Activated B cell treated with CpG ODN at 0.5 μM for 24 hours (primary cell): ENCODE results near the gene SOD3. TPM values are rescaled to one million over a fixed set of nuclear protein-coding genes. Genes with fewer than 3 reads are reported as not detected.

Source experiments
- ATAC-seq: fragments of 200-7000 bp; cut with Tn5 transposase; one replicate; pipeline ENCODE4 v1.10.0; 2021; ENCODE audit warnings: low read depth, mild to moderate bottlenecking, moderate library complexity
- CTCF ChIA-PET: fragments of 350-600 bp; sonication (Branson Sonifier 250); formaldehyde crosslinking; loops from one replicate; lab custom pipeline; 2021; ENCODE audit warnings: antibody characterized with exemption; lab: Charles Lee
- POLR2A ChIA-PET: fragments of 350-600 bp; sonication (Branson Sonifier 250); formaldehyde crosslinking; loops from one replicate; lab custom pipeline; 2021; ENCODE audit warnings: antibody characterized with exemption; lab: Charles Lee
- DNase-seq: peaks from one replicate; pipeline ENCODE4 v3.0.0; 2022
- H3K27ac Mint-ChIP-seq: one replicate; pipeline ENCODE4 v1.8.0; 2020; ENCODE audit warnings: mixed read lengths
- H3K27me3 Mint-ChIP-seq: one replicate; pipeline ENCODE4 v1.8.0; 2021; ENCODE audit warnings: mixed read lengths
- H3K36me3 Mint-ChIP-seq: one replicate; pipeline ENCODE4 v1.8.0; 2021; ENCODE audit warnings: low read depth, mixed read lengths
- H3K4me1 Mint-ChIP-seq: one replicate; pipeline ENCODE4 v1.8.0; 2021; ENCODE audit warnings: mixed read lengths
- H3K4me3 Mint-ChIP-seq: one replicate; pipeline ENCODE4 v1.8.0; 2020; ENCODE audit warnings: mild to moderate bottlenecking, mixed read lengths
- H3K9me3 Mint-ChIP-seq: one replicate; pipeline ENCODE4 v1.8.0; 2020; ENCODE audit warnings: mixed read lengths
- CTCF ChIP-seq: fragments of 200-600 bp; IDR thresholded peaks from one replicate; pipeline ENCODE4 v1.8.0; 2022; ENCODE audit warnings: antibody characterized with exemption, mild to moderate bottlenecking
- intact Hi-C: fragments of 100-400 bp; cut with micrococcal nuclease; formaldehyde crosslinking; loops from one replicate; pipeline ENCODE4 v1.15.1; 2024
- total RNA-seq: library from RNA; stranded (reverse); gene quantifications from 2 replicates; pipeline ENCODE4 v1.2.3, GENCODE V29; 2022

Gene SOD3
- total RNA-seq, 1 donor from 2014 or later = not detected

DNA sequence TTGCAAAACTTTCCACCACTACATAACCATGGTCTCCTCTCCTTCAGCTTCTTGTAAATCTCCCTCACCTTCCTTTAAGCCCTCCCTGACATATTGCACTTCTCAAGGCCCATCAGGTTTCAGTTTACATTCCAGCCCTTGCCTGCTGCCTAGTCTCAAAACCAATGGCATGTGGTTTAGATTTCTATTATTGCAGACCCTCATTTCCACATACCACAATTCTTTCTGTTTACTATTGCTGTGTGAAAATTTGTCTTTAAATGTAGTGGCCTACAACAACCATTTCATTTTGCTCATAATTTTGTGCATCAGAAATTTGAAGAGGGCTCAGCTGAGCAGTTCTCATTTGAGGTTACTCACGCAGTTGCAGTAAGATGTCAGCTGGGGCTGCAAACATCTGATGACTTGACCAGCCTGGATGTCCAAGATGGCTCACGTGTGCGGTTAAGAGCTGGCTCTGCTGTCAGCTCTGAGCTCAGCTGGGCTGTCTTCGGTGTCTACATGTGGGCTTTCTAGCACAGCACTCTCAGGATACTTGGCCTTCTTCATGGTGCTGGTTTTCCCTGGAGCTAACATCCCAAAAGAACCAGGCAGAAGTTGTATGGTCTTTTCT lies 29.9 kb upstream of the SOD3 start:
- intact Hi-C loops = no loop called here
- TF ChIP-seq CTCF = no peak
- no peak overlapping the region for H3K27ac Mint-ChIP-seq
- no peak for DNase-seq
- H3K9me3 Mint-ChIP-seq = peaks cover 3% of the 10 kb centered on the region
- no peaks in the 10 kb centered on the region for H3K36me3 Mint-ChIP-seq
- ATAC-seq = no peak
- no peak overlapping the region for H3K4me3 Mint-ChIP-seq
- ChIA-PET POLR2A (no interaction called here), CTCF (no interaction called here)
- no peaks in the 10 kb centered on the region for H3K4me1 Mint-ChIP-seq
- H3K27me3 Mint-ChIP-seq = peaks cover 3% of the 10 kb centered on the region

DNA sequence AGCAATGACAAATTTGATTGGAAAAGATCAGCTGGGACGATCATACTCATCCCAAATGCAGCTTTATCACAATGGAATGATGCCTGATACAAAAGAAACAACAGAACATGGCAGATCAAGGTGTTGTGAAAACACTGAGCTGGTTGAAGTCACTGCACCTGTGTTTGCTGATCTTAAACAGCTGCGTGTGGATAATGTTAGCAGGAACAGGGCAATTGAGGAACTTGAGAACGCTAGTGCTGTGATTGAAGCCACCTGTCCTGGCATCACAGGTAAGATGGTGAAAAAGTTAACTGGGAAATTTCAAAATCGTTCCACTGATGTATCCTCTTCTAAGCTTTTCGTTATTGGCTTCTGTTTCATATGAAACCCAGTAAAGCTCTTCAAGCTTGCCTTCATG lies 27.4 kb upstream of the SOD3 start:
- ChIA-PET CTCF (no interaction called here), POLR2A (no interaction called here)
- peaks cover 3% of the 10 kb centered on the region for H3K27me3 Mint-ChIP-seq
- no peak overlapping the region for H3K27ac Mint-ChIP-seq
- H3K4me3 Mint-ChIP-seq = no peak overlapping the region
- H3K9me3 Mint-ChIP-seq = peaks cover 3% of the 10 kb centered on the region
- ATAC-seq = no peak
- no peaks in the 10 kb centered on the region for H3K36me3 Mint-ChIP-seq
- intact Hi-C loops = no loop called here
- DNase-seq = no peak
- H3K4me1 Mint-ChIP-seq = no peaks in the 10 kb centered on the region
- no peak for TF ChIP-seq CTCF

DNA sequence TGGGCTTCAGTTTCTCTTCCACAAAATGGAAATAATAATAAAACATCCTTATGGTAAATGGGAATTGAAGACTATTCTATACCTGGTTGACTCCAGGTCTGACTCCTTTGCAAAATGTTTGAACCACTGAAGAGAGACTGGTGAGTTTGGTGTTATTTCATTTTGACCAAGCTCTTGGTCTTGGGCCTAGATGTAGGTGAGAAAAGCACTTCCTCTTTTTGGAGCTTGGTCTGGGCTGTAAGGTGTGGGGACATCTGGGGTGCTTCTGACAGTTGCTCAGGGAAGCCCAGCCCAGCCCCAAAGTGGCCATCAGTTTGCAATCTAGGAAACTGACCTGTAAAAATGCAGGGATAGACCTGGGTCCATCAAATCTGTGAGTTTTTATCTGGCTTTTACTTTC lies 26.8 kb upstream of the SOD3 start:
- no peaks in the 10 kb centered on the region for H3K4me1 Mint-ChIP-seq
- no peak for ATAC-seq
- peaks cover 3% of the 10 kb centered on the region for H3K27me3 Mint-ChIP-seq
- POLR2A ChIA-PET = no interaction called here
- no peak overlapping the region for H3K4me3 Mint-ChIP-seq
- peaks cover 3% of the 10 kb centered on the region for H3K9me3 Mint-ChIP-seq
- CTCF ChIA-PET = no interaction called here
- H3K36me3 Mint-ChIP-seq = no peaks in the 10 kb centered on the region
- no peak for DNase-seq
- TF ChIP-seq CTCF = no peak
- intact Hi-C loops = no loop called here
- H3K27ac Mint-ChIP-seq = no peak overlapping the region

DNA sequence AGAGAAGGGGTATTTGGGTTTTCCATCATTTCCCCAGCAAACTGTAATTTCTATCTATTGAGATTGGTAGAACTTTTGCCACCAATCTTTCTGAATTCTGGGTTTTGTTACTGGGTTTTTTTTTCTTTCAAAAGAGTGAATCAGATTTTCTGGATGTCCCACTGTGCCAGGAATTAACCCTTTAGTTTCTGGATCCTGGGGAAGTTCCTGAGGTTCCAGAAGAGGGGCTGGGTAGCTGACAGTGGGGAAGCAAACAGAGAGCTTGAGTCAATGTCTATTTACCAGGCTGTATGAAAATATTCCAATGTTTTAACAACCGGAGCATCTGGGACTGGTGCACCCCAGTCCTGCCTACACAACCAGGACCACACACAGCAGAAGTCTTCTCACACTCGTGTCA lies 25.8 kb upstream of the SOD3 start:
- H3K27ac Mint-ChIP-seq = no peak overlapping the region
- H3K9me3 Mint-ChIP-seq = peaks cover 3% of the 10 kb centered on the region
- DNase-seq (no peak), ATAC-seq (no peak)
- intact Hi-C loops = no loop called here
- no peaks in the 10 kb centered on the region for H3K4me1 Mint-ChIP-seq
- no peak overlapping the region for H3K4me3 Mint-ChIP-seq
- ChIA-PET CTCF (no interaction called here), POLR2A (no interaction called here)
- no peaks in the 10 kb centered on the region for H3K36me3 Mint-ChIP-seq
- TF ChIP-seq CTCF = no peak
- H3K27me3 Mint-ChIP-seq = peaks cover under 1% of the 10 kb centered on the region

GRCh38 chr4:24770032-24770584 lies 25.3 kb upstream of the SOD3 start:
- Mint-ChIP-seq H3K36me3 (no peaks in the 10 kb centered on the region), H3K4me1 (no peaks in the 10 kb centered on the region), H3K27me3 (no peaks in the 10 kb centered on the region), H3K9me3 (peaks cover 3% of the 10 kb centered on the region), H3K27ac (no peak overlapping the region), H3K4me3 (no peak overlapping the region)
- ChIA-PET CTCF (no interaction called here), POLR2A (no interaction called here)
- intact Hi-C loops = no loop called here
- TF ChIP-seq CTCF = no peak
- DNase-seq (no peak), ATAC-seq (no peak)
